Panc1 (cell line): ENCODE measurements around the gene LNX2. TPM values are rescaled to one million over a fixed set of nuclear protein-coding genes. Genes with fewer than 3 reads are reported as not detected.

ENCODE experiments used
- ATAC-seq: fragments of 200-7000 bp; cut with Tn5 transposase; 2 replicates; pipeline ENCODE4 v1.9.1; 2020; ENCODE audit warnings: mild to moderate bottlenecking, moderate library complexity
- BruUV-seq: library from RNA; stranded (reverse); fragments of 400-500 nt; replicated peaks from 2 replicates; lab custom pipeline; 2021; lab: Mats Ljungman, UMichigan
- CTCF ChIA-PET: fragments of 300-600 bp; sonication (Branson Sonifier 250); formaldehyde crosslinking; loops from one replicate; lab custom pipeline; 2022; ENCODE audit warnings: antibody characterized with exemption; lab: Charles Lee
- POLR2A ChIA-PET: fragments of 300-600 bp; sonication (Branson Sonifier 250); formaldehyde crosslinking; loops from one replicate; lab custom pipeline; 2022; ENCODE audit warnings: antibody characterized with exemption; lab: Charles Lee
- DNase-seq: peaks from one replicate; pipeline ENCODE4 v3.0.0-alpha.2; 2010; ENCODE audit warnings: low read depth, low spot score
- H3K27ac ChIP-seq: 2 replicates; pipeline ENCODE4 v1.5.1; 2011; ENCODE audit warnings: mild to moderate bottlenecking, low read length, inconsistent platforms
- H3K27me3 ChIP-seq: fragments of 200-500 bp; sonication (Bioruptor generic); 2 replicates; pipeline ENCODE4 v1.6.0; 2014; ENCODE audit warnings: low read length, inconsistent platforms; ENCODE audit not compliant: control insufficient read depth, insufficient read depth
- H3K36me3 ChIP-seq: fragments of 200-500 bp; sonication (Bioruptor generic); 2 replicates; pipeline ENCODE4 v1.5.1; 2014; ENCODE audit warnings: inconsistent platforms, mild to moderate bottlenecking, low read length, moderate library complexity; ENCODE audit not compliant: control insufficient read depth, insufficient read depth
- H3K4me1 ChIP-seq: 2 replicates; pipeline ENCODE4 v1.5.1; 2011; ENCODE audit warnings: inconsistent platforms, mild to moderate bottlenecking, low read length, moderate library complexity; ENCODE audit not compliant: control insufficient read depth, insufficient read depth
- H3K4me3 ChIP-seq, 2 experiments: 2 replicates each; pipeline ENCODE4 v1.5.1; 2011 to 2012; ENCODE audit warnings: low read depth in 2 of 2, low read length in 2 of 2, mild to moderate bottlenecking in 2 of 2, inconsistent platforms in 1 of 2, moderate library complexity in 1 of 2
- H3K9me3 ChIP-seq: fragments of 200-500 bp; sonication (Bioruptor generic); 2 replicates; pipeline ENCODE4 v1.5.1; 2014; ENCODE audit warnings: low read depth, mild to moderate bottlenecking, inconsistent platforms, low read length, moderate library complexity; ENCODE audit not compliant: control insufficient read depth, insufficient read depth
- POLR2AphosphoS5 ChIP-seq: IDR thresholded peaks from 2 replicates; pipeline ENCODE4 v1.6.1; 2012; ENCODE audit warnings: mild to moderate bottlenecking, low read depth, low read length, moderate library complexity
- SIN3A ChIP-seq: IDR thresholded peaks from 2 replicates; pipeline ENCODE4 v1.6.1; 2012; ENCODE audit warnings: low read depth, mild to moderate bottlenecking, low read length, moderate library complexity, borderline replicate concordance; ENCODE audit not compliant: insufficient read depth
- TCF7L2 ChIP-seq: IDR thresholded peaks from 2 replicates; pipeline ENCODE4 v1.6.1; 2011; ENCODE audit warnings: mild to moderate bottlenecking, low read depth, low read length, inconsistent platforms
- in situ Hi-C: cut with HindIII; loops from 2 replicates; pipeline ENCODE4 v1.10.0; 2016; ENCODE audit warnings: low sequenced_read_pairs, low pct_unique_long_range_greater_than_20kb
- intact Hi-C: fragments of 100-400 bp; cut with micrococcal nuclease; formaldehyde crosslinking; loops from one replicate; pipeline ENCODE4 v1.10.0; 2022; ENCODE audit not compliant: unreplicated experiment
- total RNA-seq: library from RNA; stranded (reverse); gene quantifications from one replicate; pipeline ENCODE4 v1.2.1, GENCODE V29; 2021; ENCODE audit not compliant: unreplicated experiment
- TF ChIP-seq, protein P1 (sequence below): fragments of 450-650 bp; IDR thresholded peaks from 2 replicates; pipeline ENCODE4 v1.5.1; 2017; ENCODE audit warnings: mild to moderate bottlenecking
- TF ChIP-seq, protein P2 (sequence below), 2 experiments: IDR thresholded peaks; 2 replicates each; pipeline ENCODE4 v1.6.1; 2011 to 2012; ENCODE audit warnings: low read depth in 2 of 2, control low read depth in 1 of 2, low read length in 1 of 2, mild to moderate bottlenecking in 1 of 2, moderate library complexity in 1 of 2; ENCODE audit not compliant: insufficient read depth in 1 of 2

The LNX2 gene
- total RNA-seq, 1 experiment from 2014 or later, result 11.6 TPM

DNA sequence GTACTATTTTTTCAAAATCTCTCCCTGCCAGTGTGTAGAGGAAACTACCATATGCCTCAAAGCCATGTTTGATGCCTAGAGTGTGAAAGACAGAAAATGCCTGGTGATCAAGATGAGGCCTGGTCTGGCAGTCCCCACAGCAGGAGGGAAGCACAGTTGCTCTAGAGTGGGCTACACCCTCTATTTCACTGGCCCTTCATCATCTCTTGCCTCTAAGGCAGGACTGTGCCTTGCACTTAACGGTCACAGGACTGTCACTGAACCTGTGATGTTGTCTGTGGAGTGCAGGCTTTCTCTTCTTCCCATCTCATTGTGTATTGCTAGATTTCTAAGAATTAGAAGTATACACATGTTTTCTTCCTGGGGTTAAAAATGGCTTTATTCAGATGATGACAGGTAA, 17.7 kb upstream of the LNX2 start:
- Histone ChIP-seq H3K9me3 (no peaks in the 10 kb centered on the region), H3K27me3 (no peaks in the 10 kb centered on the region), H3K36me3 (no peaks in the 10 kb centered on the region; the same call in 1 of the 2 replicates), H3K4me3 (no peak overlapping the region), H3K4me1 (no peaks in the 10 kb centered on the region; the same call in 1 of the 2 replicates), H3K27ac (no peak overlapping the region)
- TF ChIP-seq, protein P1, sequence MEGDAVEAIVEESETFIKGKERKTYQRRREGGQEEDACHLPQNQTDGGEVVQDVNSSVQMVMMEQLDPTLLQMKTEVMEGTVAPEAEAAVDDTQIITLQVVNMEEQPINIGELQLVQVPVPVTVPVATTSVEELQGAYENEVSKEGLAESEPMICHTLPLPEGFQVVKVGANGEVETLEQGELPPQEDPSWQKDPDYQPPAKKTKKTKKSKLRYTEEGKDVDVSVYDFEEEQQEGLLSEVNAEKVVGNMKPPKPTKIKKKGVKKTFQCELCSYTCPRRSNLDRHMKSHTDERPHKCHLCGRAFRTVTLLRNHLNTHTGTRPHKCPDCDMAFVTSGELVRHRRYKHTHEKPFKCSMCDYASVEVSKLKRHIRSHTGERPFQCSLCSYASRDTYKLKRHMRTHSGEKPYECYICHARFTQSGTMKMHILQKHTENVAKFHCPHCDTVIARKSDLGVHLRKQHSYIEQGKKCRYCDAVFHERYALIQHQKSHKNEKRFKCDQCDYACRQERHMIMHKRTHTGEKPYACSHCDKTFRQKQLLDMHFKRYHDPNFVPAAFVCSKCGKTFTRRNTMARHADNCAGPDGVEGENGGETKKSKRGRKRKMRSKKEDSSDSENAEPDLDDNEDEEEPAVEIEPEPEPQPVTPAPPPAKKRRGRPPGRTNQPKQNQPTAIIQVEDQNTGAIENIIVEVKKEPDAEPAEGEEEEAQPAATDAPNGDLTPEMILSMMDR, result no peak
- TF ChIP-seq, protein P2, sequence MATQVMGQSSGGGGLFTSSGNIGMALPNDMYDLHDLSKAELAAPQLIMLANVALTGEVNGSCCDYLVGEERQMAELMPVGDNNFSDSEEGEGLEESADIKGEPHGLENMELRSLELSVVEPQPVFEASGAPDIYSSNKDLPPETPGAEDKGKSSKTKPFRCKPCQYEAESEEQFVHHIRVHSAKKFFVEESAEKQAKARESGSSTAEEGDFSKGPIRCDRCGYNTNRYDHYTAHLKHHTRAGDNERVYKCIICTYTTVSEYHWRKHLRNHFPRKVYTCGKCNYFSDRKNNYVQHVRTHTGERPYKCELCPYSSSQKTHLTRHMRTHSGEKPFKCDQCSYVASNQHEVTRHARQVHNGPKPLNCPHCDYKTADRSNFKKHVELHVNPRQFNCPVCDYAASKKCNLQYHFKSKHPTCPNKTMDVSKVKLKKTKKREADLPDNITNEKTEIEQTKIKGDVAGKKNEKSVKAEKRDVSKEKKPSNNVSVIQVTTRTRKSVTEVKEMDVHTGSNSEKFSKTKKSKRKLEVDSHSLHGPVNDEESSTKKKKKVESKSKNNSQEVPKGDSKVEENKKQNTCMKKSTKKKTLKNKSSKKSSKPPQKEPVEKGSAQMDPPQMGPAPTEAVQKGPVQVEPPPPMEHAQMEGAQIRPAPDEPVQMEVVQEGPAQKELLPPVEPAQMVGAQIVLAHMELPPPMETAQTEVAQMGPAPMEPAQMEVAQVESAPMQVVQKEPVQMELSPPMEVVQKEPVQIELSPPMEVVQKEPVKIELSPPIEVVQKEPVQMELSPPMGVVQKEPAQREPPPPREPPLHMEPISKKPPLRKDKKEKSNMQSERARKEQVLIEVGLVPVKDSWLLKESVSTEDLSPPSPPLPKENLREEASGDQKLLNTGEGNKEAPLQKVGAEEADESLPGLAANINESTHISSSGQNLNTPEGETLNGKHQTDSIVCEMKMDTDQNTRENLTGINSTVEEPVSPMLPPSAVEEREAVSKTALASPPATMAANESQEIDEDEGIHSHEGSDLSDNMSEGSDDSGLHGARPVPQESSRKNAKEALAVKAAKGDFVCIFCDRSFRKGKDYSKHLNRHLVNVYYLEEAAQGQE (IDR thresholded peaks at IDR 0.05; ENCODE audit: insufficient read depth in 1 of 2, low read depth in 2 of 2, low read length in 1 of 2), result no peak
- TF ChIP-seq SIN3A (no peak), POLR2AphosphoS5 (no peak), TCF7L2 (no peak)
- no TSS peak for BruUV-seq
- DNase-seq, result no peak
- POLR2A ChIA-PET, result no interaction called here
- ATAC-seq, result no peak
- in situ Hi-C loops (no loop called here), intact Hi-C loops (no loop called here)
- CTCF ChIA-PET, result no interaction called here

DNA sequence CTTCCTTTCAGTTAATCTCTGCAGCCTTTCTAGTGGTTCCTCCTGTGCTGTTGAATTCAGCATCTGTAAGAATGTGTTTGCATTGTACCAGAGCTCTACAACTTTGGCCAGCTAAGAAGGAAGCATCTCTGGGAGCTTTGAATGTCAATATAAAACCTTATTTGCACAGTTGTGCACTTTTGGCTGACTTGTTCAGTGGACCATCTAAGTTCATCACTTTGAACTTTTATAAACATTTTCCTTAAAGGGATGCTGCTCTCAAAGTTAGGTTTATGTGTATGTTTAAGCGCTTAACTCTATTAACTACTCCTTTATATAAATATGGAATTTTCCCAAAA, 16.9 kb upstream of the LNX2 start:
- CTCF ChIA-PET, result no interaction called here
- no TSS peak for BruUV-seq
- H3K36me3 ChIP-seq, result no peaks in the 10 kb centered on the region; the same call in 1 of the 2 replicates
- H3K27me3 ChIP-seq, result no peaks in the 10 kb centered on the region
- TF ChIP-seq POLR2AphosphoS5, result no peak
- TF ChIP-seq, protein P2 (IDR thresholded peaks at IDR 0.05; ENCODE audit: insufficient read depth in 1 of 2, low read depth in 2 of 2, low read length in 1 of 2), result no peak
- TF ChIP-seq SIN3A, result no peak
- TF ChIP-seq, protein P1, result no peak
- no peak for TF ChIP-seq TCF7L2
- H3K4me1 ChIP-seq, result no peaks in the 10 kb centered on the region; the same call in 1 of the 2 replicates
- no peaks in the 10 kb centered on the region for H3K9me3 ChIP-seq
- no peak overlapping the region for H3K4me3 ChIP-seq
- no peak for ATAC-seq
- intact Hi-C loops, result no loop called here
- in situ Hi-C loops, result no loop called here
- H3K27ac ChIP-seq, result no peak overlapping the region
- DNase-seq, result no peak
- POLR2A ChIA-PET, result no interaction called here
